Measurements from ENCODE around the gene TMEM63A.
"Not testable (repeated sequence)": the region's sequence is repeated elsewhere in the genome, so short reads cannot be mapped to it uniquely, and the experiment has no call there.

Gene TMEM63A

DNA sequence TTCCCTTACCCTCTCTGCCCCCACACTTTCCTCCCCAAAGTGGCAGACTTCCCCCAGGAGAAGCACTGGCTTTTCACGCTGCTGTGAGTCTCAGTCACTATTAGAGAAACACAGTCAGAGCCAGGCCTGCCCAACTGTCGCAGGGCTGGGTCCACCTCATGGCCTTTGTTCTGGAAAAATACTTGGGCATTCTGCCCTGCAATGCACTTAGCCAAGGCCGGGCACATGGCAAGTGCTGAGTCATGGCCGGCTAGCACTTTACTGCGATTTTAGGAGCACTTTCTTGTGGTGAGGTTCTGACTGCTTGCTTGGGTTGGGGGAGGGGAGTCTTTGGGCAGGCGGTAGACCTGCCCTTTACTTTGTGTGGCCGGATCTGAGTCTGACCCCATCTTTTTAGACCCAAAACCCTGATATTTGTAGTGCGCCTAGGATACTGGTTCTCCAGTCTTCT is 64.5 kb downstream of the TMEM63A start:
- Mint-ChIP-seq H3K27ac (peak overlapping the region in 1 of 2 donors; percentile 10), H3K4me1 (ENCODE audit: low read depth in 2 of 2) (no peaks in the 10 kb centered on the region), H3K9me3 (no peaks in the 10 kb centered on the region), H3K4me3 (no peak overlapping the region), H3K36me3 (ENCODE audit: insufficient read depth) (no peaks in the 10 kb centered on the region), H3K27me3 (no peaks in the 10 kb centered on the region)
- ATAC-seq (replicated peaks): no peak
- no peak for DNase-seq

DNA sequence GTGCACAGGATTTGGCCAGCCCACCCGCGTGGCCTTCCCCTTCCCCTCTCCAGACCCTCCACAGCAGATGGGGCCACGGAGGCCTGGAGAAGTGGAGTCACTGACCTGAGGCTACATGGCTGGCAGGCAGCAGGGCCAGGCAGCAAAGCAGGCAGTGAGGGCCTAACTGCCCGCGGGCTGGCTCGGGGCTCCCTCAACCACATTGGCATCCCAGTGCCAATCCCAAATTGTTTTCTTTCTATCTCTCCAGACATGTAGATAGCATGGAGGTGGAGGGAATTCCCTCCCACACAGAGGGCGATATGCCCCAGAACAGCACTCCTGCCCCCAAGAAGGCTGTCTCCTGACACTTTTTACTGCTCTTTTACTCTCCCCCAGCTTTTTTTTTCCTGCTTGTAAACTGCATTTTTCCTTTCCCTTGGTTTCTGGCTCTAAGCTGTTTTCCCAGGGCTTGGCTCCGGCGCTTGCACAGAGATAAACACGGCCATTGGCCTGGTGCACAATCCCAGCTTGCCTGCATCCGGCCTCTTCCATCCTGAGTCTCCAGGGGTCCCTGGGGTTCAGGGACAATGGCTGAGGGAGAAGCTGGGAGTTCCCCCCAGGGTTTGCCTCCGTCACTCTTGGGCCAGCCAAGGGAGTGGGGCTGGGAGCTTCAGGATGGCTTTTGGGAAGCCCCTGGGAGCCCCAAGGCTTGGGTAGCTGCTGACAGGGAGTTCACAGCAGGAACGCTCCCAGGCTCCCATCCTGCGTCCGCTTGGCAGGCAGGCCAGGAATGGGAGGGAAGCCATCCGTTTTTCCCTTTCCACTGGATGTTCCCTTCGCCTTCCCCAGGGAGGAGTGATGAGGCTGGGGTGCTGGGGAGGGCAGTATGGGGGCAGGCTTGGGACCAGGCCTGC is 65.3 kb downstream of the TMEM63A start:
- H3K36me3 Mint-ChIP-seq (ENCODE audit: insufficient read depth): no peaks in the 10 kb centered on the region
- H3K27me3 Mint-ChIP-seq: no peaks in the 10 kb centered on the region
- no peaks in the 10 kb centered on the region for H3K9me3 Mint-ChIP-seq
- ATAC-seq (replicated peaks): no peak
- no peak overlapping the region for H3K27ac Mint-ChIP-seq
- H3K4me1 Mint-ChIP-seq (ENCODE audit: low read depth in 2 of 2): no peaks in the 10 kb centered on the region
- no peak overlapping the region for H3K4me3 Mint-ChIP-seq
- DNase-seq: no peak

DNA sequence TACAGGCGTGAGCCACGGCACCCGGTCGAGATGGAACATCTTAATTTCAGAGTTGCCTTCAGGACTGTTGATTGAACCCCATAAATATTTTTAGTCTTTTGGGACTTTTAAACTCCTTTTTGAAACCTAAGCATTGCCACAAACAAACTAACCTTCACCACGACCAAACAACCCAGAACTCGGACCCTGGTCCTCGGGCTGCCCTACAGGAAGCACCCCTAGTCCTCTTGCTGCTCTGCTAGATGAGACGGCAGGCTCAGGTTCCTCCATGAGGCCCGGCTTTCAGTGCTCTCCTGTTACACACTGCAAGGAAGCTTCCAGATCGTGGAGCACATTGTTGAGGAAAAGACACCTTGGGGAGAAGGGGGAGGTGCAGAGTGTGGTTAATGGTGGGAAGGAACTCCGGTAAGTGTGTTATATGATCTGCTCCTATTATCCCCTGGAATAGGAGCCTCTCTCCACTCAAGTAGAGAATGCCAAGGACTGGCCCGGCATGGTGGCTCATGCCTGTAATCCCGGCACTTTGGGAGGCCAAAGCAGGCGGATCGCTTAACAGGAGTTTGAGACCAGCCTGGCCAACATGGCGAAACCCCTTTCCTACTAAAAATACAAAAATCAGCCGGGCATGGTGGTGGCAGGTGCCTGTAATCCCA is 66.5 kb downstream of the TMEM63A start:
- DNase-seq: no peak
- Mint-ChIP-seq H3K27me3 (peaks cover 0 to 4% of the 10 kb centered on the region in 2 donors), H3K9me3 (no peaks in the 10 kb centered on the region), H3K4me1 (ENCODE audit: low read depth in 2 of 2) (peaks cover 0 to under 1% of the 10 kb centered on the region in 2 donors), H3K27ac (no peak overlapping the region), H3K36me3 (ENCODE audit: insufficient read depth) (no peaks in the 10 kb centered on the region), H3K4me3 (no peak overlapping the region)
- ATAC-seq (replicated peaks): no peak

DNA sequence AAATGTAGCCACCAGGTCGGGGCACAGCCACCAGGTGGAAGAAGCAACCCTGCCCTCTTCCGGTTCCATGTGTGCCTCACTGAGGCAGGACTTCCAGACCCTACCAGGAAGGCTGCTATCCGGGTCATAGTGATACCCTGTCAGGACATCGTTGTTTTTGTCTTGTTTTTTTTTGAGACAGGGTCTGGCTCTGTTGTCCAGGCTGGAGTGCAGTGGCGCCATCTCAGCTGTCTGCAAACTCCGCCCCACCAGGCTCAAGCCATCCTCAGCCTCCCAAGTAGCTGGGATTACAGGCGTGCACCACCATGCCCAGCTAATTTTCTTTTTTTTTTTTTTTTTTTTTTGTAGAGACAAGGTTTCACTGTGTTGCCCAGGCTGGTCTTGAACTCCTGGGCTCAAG is 67.1 kb downstream of the TMEM63A start:
- not testable (repeated sequence) for ATAC-seq (replicated peaks); H3K9me3 Mint-ChIP-seq; H3K4me3 Mint-ChIP-seq; H3K36me3 Mint-ChIP-seq (ENCODE audit: insufficient read depth); DNase-seq; H3K27me3 Mint-ChIP-seq; H3K27ac Mint-ChIP-seq; H3K4me1 Mint-ChIP-seq (ENCODE audit: low read depth in 2 of 2)

DNA sequence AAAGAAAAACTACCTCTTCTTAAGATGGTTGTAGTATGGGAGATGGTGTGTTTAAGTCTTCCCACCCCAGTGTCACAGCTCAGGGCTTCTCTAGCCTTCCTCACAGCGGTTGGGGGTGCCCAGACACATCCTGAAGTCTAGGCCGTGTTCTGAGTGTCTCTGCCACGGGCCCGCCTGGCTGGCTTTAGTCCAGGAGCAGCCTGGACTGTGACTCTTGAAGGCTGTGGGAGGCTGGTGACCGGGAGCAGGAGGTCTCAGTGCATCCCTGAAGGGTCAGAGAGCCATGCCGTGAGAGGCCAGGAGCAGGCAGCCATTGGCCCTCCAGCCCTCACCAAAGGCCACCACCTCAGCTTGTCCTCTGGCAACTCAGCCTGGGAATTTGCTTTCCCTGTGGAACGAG is 67.8 kb downstream of the TMEM63A start:
- H3K27me3 Mint-ChIP-seq: peaks cover 0 to 8% of the 10 kb centered on the region in 2 donors
- no peak for DNase-seq
- H3K36me3 Mint-ChIP-seq (ENCODE audit: insufficient read depth): no peaks in the 10 kb centered on the region
- ATAC-seq (replicated peaks): no peak
- peaks cover 4 to 7% of the 10 kb centered on the region in 2 donors for H3K4me1 Mint-ChIP-seq (ENCODE audit: low read depth in 2 of 2)
- no peak overlapping the region for H3K27ac Mint-ChIP-seq
- H3K9me3 Mint-ChIP-seq: no peaks in the 10 kb centered on the region
- no peak overlapping the region for H3K4me3 Mint-ChIP-seq

DNA sequence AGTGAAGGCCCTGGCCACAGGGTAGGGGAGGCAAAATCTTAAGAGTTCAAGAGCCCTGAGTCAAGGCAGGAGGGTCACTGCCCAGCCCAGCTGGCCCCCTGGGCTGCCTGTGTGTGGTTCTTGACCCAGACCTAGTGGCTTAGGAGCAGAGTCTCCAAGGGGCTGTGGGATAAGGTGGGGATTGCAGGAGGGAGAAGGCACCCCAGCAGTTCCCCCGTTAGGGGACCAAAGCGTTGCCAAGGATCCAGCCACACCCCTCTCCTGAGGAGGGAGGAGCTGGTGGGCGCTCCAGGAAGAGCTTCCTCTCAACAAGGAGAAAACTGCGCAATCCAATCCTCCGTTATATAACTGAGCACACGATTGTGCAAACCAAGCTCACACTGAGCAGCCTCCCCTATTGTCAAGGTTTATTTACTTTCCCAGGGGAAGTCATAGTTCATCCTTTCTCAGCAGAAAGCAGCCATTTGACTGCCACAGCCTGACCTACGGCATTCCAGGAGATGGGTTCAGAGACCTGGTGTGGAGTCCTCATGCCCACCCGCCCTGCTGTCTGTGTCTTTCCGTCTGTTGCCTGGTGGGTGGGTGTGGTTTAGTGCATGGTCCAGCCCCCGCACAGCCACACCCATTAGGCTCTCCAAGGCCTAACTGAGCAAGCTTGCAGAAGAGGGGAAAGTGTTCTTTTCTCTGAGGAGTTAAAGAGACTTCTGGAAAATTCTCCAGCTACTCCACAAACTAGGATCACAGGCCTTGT is 68.8 kb downstream of the TMEM63A start:
- Mint-ChIP-seq H3K36me3 (ENCODE audit: insufficient read depth) (peaks cover 3% of the 10 kb centered on the region), H3K4me3 (no peak overlapping the region), H3K27ac (no peak overlapping the region), H3K9me3 (no peaks in the 10 kb centered on the region), H3K27me3 (peaks cover 0 to 16% of the 10 kb centered on the region in 2 donors), H3K4me1 (ENCODE audit: low read depth in 2 of 2) (peaks cover 7% of the 10 kb centered on the region in 2 donors)
- DNase-seq (no peak), ATAC-seq (replicated peaks) (no peak)

DNA sequence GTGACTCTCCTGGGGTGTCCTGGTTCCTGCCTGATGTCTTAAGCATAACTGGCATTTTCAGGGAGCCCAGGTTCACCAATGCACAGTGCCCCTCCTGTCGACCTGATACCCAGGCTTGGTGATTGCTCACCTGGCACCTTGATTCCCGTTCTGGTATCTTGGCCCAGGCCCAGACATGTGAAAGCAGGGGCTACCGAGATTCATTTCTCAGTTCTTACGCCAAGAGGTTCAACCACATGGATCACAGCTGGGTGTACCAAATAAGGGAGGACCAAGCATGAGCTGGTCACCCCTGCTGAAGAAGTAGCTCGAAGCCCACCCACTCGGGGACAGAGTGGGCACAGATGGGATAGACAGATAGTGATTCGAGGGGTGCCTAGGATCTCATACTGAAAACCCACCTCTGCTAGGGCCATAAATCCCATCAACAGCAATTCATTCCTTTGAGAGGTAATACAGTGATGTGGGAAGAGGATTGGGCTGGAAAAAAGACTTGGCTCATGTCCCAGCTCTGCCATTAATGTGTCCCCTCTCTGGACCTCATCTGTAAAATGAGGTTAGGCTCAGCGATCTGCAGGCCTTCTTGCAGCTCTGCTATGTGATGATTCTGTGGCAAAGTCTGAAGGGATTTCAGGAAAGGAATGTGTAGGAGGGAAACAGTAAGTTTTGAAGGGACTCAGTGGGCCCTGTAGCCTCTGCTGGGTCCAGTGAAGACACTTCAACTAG is 69.5 kb downstream of the TMEM63A start:
- Mint-ChIP-seq H3K9me3 (no peaks in the 10 kb centered on the region), H3K27me3 (peaks cover 0 to 19% of the 10 kb centered on the region in 2 donors), H3K4me1 (ENCODE audit: low read depth in 2 of 2) (peaks cover 7% of the 10 kb centered on the region in 2 donors), H3K36me3 (ENCODE audit: insufficient read depth) (peaks cover 3% of the 10 kb centered on the region), H3K4me3 (no peak overlapping the region), H3K27ac (no peak overlapping the region)
- DNase-seq: no peak
- ATAC-seq (replicated peaks): no peak

DNA sequence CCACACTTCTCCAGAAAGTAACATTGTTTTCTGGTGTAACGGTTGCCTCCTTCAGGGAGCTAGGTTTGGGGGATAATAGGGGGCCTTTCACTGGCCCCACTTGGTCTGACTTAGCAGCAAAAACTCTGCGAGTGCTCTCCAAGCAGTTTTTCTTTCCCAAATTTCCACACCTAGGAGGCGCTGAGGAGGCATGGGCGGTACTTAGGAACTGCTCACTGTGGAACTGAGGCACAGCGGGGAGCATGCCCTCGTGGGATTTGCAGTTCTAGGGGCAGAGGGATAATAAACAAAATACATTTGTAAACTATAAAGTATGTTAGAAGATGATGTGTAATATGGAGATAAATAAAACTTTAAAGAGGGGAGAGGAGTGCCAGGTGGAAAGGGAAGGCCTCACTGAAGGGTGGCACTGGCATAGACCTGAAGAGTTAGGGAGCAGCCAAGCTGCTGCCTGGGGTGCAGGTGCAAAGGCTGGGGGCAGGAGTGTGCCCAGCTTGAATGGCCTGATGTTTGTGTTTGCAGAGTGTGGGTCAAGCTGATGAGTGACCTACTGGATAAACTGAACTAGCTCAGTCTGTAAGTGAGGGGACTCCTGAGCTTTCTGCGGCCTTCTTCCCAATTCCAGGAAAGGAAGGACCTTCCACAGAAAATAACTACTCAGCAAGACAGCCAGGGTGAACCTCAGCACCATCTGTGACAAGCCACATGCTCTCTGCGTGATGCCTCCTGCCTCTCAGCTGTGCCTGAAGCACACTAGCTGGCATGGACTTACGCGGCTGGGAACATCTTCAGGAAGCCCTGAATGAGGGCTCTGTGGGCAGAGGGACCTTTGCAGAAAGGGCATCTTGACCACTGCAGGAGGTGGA is 70.3 kb downstream of the TMEM63A start:
- Mint-ChIP-seq H3K9me3 (no peaks in the 10 kb centered on the region), H3K36me3 (ENCODE audit: insufficient read depth) (peaks cover 3% of the 10 kb centered on the region), H3K4me3 (no peak overlapping the region), H3K27me3 (peaks cover 0 to 19% of the 10 kb centered on the region in 2 donors), H3K4me1 (ENCODE audit: low read depth in 2 of 2) (peaks cover 7% of the 10 kb centered on the region in 2 donors), H3K27ac (no peak overlapping the region)
- DNase-seq (no peak), ATAC-seq (replicated peaks) (no peak)

DNA sequence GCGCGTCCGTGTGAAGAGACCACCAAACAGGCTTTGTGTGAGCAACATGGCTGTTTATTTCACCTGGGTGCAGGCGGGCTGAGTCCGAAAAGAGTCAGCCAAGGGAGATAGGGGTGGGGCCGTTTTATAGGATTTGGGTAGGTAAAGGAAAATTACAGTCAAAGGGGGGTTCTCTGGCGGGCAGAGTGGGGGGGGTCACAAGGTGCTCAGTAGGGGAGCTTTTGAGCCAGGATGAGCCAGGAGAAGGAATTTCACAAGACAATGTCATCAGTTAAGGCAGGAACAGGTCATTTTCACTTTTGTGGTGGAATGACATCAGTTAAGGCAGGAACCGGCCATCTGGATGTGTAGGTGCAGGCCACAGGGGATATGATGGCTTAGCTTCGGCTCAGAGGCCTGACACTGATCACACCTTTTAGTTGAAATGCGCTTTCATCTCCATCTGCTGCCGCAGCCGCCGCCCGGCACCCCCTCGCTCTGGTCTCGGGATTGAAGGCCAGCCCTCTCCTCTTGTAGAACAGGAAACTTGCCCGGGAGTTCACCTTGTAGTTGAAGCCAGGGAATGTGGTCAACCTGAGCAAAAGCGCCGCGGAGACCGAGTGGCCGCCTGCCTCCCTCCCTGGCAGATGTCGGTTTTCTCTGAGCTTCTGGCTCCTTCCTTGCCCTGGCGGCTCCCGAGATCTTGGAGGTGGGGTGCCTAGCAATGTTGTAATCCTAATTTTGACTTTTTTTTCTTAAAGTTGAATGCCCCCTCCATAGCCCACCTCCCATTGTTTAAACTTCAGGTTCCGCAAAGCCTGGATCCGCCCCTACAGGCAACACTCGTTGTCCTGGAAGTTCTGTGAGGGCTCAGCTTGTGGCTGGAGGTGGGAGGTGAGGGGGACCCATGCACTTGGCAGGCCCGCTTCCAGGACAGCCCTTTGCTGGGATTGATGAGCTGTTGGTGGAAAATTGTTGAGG is 71.3 kb downstream of the TMEM63A start:
- ATAC-seq (replicated peaks); H3K9me3 Mint-ChIP-seq; DNase-seq; H3K4me1 Mint-ChIP-seq (ENCODE audit: low read depth in 2 of 2); H3K36me3 Mint-ChIP-seq (ENCODE audit: insufficient read depth): not testable (repeated sequence)
- Mint-ChIP-seq H3K27me3 (peaks cover 0 to 19% of the 10 kb centered on the region in 2 donors), H3K4me3 (peak overlapping the region; percentile 80 to 83), H3K27ac (peak overlapping the region in 1 of 2 donors; percentile 49)

DNA sequence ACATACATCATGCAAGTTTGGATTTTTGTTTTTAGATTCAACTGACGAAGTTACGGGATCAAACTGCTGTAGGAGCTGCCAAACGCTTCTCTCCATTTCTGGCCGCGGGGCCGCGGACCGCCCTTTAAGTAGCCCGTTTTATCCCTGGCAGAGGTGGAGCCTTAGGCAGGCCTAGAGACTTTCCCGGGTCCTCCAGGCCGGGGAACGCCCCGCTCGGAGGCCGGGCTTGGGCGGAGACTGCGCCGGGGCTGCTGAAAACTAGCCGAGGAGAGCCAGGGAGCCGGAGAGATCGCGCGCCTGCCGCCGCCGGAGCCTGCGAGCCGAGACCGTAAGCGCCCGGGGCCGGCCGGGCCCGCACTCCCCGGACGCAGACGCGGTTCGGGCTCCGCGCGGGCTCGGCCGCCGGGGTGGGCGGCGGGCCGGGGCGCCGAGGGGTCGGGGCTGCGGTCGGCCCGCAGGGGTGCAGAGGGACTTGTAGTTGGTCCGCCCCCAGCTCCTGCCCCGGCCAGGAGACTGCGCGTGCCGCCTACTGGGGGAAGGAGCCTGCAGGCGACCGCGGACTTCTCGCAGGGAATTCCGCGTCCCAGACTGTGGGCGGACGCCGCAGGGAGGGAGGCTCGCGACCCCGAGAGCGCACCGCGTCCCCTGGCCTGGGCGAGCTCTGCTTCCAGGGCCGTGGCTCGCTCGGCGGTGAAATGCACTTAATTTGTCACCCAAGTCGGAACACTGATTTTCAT is 72.2 kb downstream of the TMEM63A start, which contains the start of gene EPHX1:
Gene EPHX1, plus strand, starts transcription at position 283 of the 737 bp plus-strand sequence. CDS start 18,606 bp downstream, outside the sequence.
- Mint-ChIP-seq H3K27me3 (peaks cover 0 to 19% of the 10 kb centered on the region in 2 donors), H3K27ac (peak within 1 kb of the TSS; percentile 49 to 63), H3K4me3 (peak within 1 kb of the TSS; percentile 80 to 83), H3K4me1 (ENCODE audit: low read depth in 2 of 2) (peaks cover 7% of the 10 kb centered on the region in 2 donors), H3K9me3 (no peaks in the 10 kb centered on the region), H3K36me3 (ENCODE audit: insufficient read depth) (peaks cover 3% of the 10 kb centered on the region)
- ATAC-seq (replicated peaks) (peak; percentile 86), DNase-seq (peak; percentile 37 to 48 (median 42))

DNA sequence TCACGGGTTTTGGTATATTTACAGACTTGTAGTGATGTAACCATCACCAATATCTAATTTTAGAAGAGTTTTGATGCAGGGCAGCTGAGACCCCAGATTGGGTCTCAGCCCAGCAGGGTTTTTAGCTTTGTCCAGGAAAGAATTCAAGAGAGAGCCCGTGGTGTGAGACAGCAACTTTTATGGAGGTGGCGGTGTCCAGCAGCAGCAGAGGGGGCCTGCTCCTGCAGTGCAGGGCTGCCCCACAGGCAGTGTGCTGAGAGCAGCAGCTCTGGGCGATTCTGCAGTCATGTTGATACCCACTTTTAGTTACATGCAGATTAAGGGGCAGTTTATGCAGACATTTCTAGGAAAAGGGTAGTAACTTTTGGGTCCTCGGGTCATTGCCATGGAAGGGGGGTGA is 74.0 kb downstream of the TMEM63A start:
- DNase-seq (no peak), ATAC-seq (replicated peaks) (no peak)
- Mint-ChIP-seq H3K27ac (no peak overlapping the region), H3K27me3 (peaks cover 0 to 19% of the 10 kb centered on the region in 2 donors), H3K4me3 (no peak overlapping the region), H3K9me3 (no peaks in the 10 kb centered on the region), H3K36me3 (ENCODE audit: insufficient read depth) (peaks cover 3% of the 10 kb centered on the region), H3K4me1 (ENCODE audit: low read depth in 2 of 2) (peaks cover 7% of the 10 kb centered on the region in 2 donors)

Measured in effector memory CD8-positive, alpha-beta T cell (primary cell).